GM08714 (cell line): ENCODE measurements around the gene BACE1.

Experiments
- H3K4me3 ChIP-seq: fragments of 200-500 bp; sonication (Bioruptor generic); 2 replicates; pipeline ENCODE4 v1.5.1; 2014; ENCODE audit warnings: mild to moderate bottlenecking, low read length, inconsistent platforms
- ZNF274 ChIP-seq: IDR thresholded peaks from 2 replicates; pipeline ENCODE4 v1.6.1; 2012; ENCODE audit warnings: mild to moderate bottlenecking, low read depth, low read length

Gene BACE1

DNA sequence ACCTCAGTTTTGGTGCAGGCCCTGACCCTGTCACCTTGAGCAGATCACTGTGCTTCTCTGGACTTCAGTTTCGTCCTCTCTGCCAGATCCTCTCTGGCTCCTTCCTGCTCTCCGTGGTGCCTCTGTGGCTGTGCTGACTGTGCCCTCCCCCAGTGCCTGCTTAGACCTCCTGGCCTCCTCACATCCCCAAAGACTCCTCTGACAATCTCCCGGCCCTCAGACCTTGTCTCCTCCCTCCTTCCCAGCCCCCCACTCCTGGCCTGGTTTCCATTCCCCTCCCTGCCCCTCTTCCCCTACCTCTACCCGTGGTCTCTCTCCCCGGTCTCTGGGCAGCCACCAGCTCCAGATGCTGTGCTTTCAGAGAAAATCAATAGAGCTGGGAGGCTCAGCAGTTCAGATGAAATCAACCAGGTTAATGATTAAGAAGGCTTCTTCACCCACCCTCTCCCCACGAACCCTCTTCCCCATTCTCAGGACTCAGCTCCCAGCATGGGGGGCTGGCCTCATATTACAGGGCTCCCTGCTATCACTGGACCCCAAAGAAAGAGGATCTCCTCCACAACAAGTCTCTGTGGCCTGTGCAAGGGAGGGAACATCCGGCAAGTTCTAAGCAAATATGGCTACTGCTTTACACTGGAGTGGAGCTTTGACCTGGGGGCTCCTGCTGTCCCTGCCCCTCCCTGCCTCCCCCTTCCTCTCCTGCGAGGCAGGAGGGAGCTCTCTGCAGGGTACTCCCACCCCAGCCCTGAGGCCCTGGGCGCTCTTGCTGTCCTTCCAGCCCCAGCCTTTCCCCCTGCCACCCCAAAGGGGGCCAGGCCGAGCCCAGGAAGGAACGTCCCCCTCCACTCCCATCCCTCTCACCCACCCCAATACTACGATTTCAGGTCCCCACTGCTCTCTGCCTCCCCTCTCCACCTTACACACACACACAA is 16.4 kb downstream of the BACE1 start:
- TF ChIP-seq ZNF274 = no peak
- no peak overlapping the region for H3K4me3 ChIP-seq

DNA sequence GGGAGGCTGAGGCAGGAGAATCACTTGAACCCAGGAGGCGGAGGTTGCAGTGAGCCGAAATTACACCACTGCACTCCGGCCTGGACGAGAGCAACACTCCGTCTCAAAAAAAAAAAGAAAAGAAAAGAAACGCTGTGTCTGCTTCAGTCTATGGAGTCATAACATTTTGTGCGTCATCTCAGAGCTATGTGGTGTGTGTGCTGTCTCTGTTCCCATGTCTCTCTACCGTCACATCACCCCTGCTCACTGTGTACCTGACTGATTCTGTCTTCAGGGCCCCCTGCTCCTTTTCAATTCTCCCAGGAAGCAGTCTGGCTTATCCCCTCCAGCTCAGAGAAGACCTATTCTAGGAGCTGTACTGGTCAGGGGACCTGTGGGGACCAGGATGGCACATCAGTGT is 17.9 kb downstream of the BACE1 start:
- TF ChIP-seq ZNF274 = no peak
- no peak overlapping the region for H3K4me3 ChIP-seq

GRCh38 chr11:117296881-117297280 is 19.2 kb downstream of the BACE1 start:
- TF ChIP-seq ZNF274 = no peak
- H3K4me3 ChIP-seq = no peak overlapping the region

- TF ChIP-seq ZNF274 = no peak
- no peak overlapping the region for H3K4me3 ChIP-seq
These were observed 20.5 kb downstream of the BACE1 start for GRCh38 chr11:117295438-117296137.

DNA sequence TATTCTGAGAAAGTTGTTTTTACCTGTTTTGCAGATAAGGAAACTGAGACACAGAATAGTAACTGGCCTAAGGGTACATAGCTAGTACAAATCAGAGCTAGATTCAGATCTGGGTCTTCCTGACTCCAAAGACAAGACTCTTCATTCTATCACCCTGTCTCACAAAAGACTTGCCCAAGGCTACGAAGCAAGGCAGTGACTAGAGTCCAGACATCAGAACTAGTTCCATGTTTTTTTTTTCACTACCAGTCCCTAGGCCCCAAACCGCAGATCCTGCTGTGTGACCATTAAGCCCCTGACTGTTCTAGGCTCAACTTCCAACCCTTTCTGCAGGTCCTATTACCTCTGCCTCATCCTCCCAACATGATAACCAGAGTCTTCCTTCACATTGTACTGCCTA is 23.4 kb downstream of the BACE1 start:
- no peak for TF ChIP-seq ZNF274
- no peak overlapping the region for H3K4me3 ChIP-seq

- no peak within 1 kb of the TSS for H3K4me3 ChIP-seq
- no peak for TF ChIP-seq ZNF274
These were observed 25.2 kb downstream of the BACE1 start, which contains the start of gene BACE1-AS for GRCh38 chr11:117290809-117291396. Gene BACE1-AS (plus strand): TSS chr11:117291346.

DNA sequence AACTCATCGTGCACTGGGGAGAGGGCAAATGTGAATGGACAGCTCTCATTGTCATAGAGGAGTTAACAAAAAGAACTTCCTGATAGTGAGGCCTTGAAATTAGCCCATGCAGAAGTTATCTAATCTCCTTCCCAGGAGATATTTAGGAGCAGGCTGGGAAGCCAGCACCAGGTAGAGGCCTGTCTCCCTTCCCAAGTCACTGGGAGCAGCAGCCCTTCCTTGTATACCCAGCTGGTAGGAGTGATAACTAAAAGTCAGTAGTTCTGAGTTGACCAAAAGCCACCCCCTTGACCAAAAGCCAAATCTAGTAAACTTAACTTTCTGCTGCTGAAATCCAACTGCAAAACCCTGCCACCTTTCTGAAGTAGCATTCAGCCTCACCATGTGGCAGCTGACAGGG is 26.3 kb downstream of the BACE1 start:
- no peak for TF ChIP-seq ZNF274
- no peak overlapping the region for H3K4me3 ChIP-seq

DNA sequence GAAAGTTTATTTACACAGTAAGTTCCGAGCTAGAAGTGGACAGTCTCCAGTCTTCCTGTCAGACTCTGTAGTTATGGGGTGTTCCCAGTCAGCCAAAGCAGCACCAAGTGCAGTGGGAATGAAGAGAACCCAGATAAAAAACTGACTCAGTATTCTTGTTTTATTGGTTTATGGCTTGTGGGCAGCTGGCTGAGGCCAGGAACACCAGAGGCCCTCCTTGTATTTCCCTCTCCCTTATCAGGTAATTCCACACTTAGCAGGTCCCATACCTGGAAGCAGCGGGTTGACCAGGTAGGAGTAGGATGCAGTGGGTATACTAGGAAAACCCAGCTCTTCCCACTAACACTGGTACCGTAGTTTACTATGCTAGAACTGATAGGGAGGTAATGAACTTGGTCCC is 28.4 kb downstream of the BACE1 start:
- no peak for TF ChIP-seq ZNF274
- H3K4me3 ChIP-seq = no peak overlapping the region

- no peak for TF ChIP-seq ZNF274
These were observed 29.5 kb downstream of the BACE1 start for GRCh38 chr11:117286588-117286987.

GRCh38 chr11:117284053-117284452 is 32.0 kb downstream of the BACE1 start:
- TF ChIP-seq ZNF274 = no peak
- no peak overlapping the region for H3K4me3 ChIP-seq

More at GRCh38 chr11:117286588-117286987, 29.5 kb downstream of the BACE1 start:
- H3K4me3 ChIP-seq = no peak overlapping the region

- no peak for TF ChIP-seq ZNF274
- no peak overlapping the region for H3K4me3 ChIP-seq
These were observed 33.1 kb downstream of the BACE1 start for GRCh38 chr11:117282956-117283355.

DNA sequence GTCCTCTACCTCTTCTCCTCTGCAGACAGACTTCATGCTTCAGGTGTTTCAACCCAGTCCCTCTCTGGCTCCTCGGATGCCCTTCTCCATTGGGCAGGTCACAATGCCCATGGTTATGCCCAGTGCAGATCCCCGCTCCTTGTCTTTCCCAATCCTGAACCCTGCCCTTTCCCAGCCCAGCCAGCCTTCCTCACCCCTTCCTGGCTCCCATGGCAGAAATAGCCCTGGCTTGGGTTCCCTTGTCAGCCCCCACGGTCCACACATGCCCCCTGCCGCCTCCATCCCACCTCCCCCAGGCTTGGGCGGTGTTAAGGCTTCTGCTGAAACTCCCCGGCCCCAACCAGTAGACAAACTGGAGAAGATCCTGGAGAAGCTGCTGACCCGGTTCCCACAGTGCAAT is 34.2 kb downstream of the BACE1 start:
- no peak overlapping the region for H3K4me3 ChIP-seq
- TF ChIP-seq ZNF274 = no peak

DNA sequence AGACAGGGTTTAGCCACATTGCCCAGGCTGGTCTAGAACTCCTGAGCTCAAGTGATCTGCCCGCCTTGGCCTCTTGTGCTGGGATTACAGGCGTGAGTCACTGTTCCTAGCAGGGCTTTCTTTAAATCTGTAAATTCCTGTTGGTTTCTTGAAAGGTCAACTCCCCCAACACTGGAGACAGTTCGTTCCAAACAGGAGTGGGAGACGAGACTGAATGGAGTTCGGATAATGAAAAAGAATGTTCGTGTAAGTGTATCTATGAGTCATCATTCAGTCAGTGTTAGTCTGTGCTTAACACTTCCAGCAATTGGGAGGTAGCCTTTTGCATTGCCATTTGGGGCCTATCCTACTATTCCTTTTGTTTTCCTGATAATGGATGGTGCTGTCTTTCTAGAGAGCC is 34.9 kb downstream of the BACE1 start:
- no peak for TF ChIP-seq ZNF274
- no peak overlapping the region for H3K4me3 ChIP-seq

GRCh38 chr11:117279711-117280376 is 36.2 kb downstream of the BACE1 start:
- no peak overlapping the region for H3K4me3 ChIP-seq
- no peak for TF ChIP-seq ZNF274
